ENCODE measurements around the gene LPCAT1.

LPCAT1 gene

DNA sequence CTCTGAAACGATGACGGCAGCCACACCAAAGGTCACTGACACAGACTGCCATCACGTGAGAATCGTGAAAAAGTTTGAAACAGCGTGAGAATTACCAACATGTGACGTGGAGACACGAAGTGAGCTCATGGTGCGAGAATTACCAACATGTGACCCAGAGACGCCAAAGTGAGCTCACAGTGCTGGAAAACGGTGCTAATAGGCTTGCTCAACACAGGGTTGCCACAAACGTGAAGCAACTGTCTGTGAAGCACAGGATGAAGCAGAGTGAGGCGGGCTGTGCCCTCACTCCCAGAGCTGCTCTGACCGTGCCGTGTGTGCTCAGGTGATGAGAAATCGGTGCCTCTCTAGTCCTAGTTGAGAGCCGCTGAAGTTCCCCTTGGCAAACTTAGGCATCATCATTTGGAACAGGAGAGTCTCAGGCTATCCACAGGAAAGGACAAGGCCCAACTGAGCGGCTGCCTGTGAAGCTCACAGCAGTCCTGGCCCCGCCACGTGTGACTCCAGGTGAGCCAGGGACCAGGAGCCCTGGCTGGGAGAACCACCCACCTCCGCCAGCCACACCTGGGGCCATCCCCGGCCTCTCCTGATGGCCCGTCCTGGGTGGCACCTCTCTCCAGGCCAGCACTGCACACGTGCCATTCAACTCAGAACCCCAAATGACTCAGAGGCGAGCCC is 48.8 kb downstream of the LPCAT1 start:
- intact Hi-C loops (cut with DNase I; ENCODE audit: low total_unique reads) = no loop called here
- TF ChIP-seq, protein P1, sequence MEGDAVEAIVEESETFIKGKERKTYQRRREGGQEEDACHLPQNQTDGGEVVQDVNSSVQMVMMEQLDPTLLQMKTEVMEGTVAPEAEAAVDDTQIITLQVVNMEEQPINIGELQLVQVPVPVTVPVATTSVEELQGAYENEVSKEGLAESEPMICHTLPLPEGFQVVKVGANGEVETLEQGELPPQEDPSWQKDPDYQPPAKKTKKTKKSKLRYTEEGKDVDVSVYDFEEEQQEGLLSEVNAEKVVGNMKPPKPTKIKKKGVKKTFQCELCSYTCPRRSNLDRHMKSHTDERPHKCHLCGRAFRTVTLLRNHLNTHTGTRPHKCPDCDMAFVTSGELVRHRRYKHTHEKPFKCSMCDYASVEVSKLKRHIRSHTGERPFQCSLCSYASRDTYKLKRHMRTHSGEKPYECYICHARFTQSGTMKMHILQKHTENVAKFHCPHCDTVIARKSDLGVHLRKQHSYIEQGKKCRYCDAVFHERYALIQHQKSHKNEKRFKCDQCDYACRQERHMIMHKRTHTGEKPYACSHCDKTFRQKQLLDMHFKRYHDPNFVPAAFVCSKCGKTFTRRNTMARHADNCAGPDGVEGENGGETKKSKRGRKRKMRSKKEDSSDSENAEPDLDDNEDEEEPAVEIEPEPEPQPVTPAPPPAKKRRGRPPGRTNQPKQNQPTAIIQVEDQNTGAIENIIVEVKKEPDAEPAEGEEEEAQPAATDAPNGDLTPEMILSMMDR (IDR thresholded peaks at IDR 0.05) = no peak
- Histone ChIP-seq H3K27me3 (no peaks in the 10 kb centered on the region), H3K4me3 (no peak overlapping the region), H3K27ac (no peak overlapping the region), H3K4me1 (peaks cover 0 to 4% (median 0%) of the 10 kb centered on the region in 4 donors), H3K36me3 (peaks cover 30 to 88% (median 59%) of the 10 kb centered on the region in 3 donors), H3K9me3 (no peaks in the 10 kb centered on the region)
- DNase-seq = peak in 1 of 2 donors; percentile 18

DNA sequence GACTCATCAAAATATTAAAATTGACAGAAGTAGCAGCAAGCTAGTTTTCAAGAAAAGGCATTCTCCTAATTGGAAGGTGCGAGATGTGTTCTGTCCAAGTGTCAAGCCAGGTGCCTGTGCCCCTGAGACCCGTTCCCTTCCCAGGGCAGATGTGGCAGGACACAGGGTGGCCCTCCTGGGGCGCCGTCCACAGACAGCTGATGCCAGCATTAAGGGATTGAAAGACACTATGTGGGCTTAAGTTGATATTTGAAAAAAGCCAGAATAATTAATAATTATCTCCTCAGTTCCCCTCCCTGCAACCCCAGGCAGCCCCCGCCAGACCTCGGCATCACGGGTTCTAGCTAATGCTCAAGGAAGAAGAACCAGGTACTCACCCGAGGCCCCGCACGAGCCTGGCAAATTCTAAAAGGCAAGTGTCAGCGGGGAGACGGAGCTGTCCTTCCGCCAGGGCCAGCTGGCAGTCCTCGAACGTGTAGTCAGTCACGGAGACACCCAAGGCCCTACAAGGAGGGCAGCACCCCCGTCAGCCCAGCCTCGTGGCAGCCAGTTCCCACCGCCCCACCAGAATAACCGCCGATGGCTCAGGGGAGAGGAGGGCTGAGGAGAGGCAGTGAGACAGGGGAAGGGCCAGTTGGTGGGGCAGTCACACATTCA is 49.4 kb downstream of the LPCAT1 start:
- Histone ChIP-seq H3K4me3 (no peak overlapping the region), H3K36me3 (peaks cover 30 to 90% (median 59%) of the 10 kb centered on the region in 3 donors), H3K27ac (no peak overlapping the region), H3K4me1 (no peaks in the 10 kb centered on the region), H3K9me3 (no peaks in the 10 kb centered on the region), H3K27me3 (no peaks in the 10 kb centered on the region)
- TF ChIP-seq, protein P1 (IDR thresholded peaks at IDR 0.05) = no peak
- intact Hi-C loops (cut with DNase I; ENCODE audit: low total_unique reads) = no loop called here
- peak in 1 of 2 donors; percentile 14 for DNase-seq

DNA sequence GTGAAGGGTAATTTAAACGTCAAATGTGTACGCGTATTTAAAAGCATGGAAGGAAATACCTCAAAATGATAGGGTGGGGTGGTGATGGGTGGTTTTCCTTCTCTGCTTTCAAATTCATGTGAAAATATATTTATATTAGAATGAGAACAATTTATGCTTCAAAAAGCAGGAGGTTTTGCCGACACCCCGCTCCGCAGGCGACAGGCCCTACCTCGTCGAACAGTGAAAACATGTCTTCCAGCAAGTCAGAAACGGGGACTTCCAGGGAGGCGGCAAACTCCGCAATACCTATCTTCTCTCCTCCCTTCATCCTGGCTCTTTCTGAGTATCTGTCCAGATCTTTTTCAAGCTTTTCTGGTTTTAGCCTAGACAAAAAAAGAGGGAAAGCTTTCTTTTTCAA is 50.0 kb downstream of the LPCAT1 start:
- DNase-seq = no peak
- no peaks in the 10 kb centered on the region for H3K9me3 ChIP-seq
- H3K36me3 ChIP-seq = peaks cover 28 to 84% (median 62%) of the 10 kb centered on the region in 3 donors
- H3K4me3 ChIP-seq = no peak overlapping the region
- no peaks in the 10 kb centered on the region for H3K27me3 ChIP-seq
- H3K4me1 ChIP-seq = no peaks in the 10 kb centered on the region
- intact Hi-C loops (cut with DNase I; ENCODE audit: low total_unique reads) = no loop called here
- no peak overlapping the region for H3K27ac ChIP-seq
- TF ChIP-seq, protein P1 (IDR thresholded peaks at IDR 0.05) = no peak

DNA sequence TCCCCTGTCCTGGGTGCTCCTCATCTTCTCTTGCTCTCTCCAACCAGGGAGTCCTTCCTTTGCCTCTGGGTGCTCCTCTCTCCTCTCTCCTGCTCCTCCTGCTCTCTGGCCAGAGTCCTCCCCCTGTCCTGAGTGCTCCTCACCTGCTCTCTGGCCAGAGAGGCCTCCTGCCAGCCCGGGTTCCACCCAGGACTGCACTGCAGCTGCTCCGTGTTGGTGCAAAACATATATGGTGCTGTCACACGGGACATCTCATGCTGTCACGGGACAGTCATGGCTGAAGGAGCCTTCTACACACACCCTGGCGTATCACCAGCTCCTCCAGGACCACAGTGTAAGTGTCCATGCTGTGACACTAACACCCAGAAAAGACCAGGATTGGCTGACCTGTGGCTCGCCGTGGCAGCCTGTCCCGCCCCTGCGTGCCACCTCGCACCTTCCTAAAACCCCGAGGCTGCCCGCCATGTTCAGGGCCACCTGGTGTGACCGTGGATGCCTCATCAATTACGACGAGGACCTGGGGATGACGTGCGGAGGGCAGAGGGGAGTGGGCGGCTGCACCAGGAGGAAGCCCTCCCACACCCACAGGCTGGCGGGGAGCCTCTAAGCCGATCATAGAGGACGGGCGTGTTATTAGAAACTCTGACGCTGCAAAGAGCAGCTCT is 50.7 kb downstream of the LPCAT1 start:
- Histone ChIP-seq H3K4me3 (no peak overlapping the region), H3K9me3 (no peaks in the 10 kb centered on the region), H3K27me3 (no peaks in the 10 kb centered on the region), H3K27ac (no peak overlapping the region), H3K4me1 (no peaks in the 10 kb centered on the region), H3K36me3 (peaks cover 21 to 80% (median 62%) of the 10 kb centered on the region in 3 donors)
- intact Hi-C loops (cut with DNase I; ENCODE audit: low total_unique reads) = no loop called here
- TF ChIP-seq, protein P1 (IDR thresholded peaks at IDR 0.05) = no peak
- DNase-seq = peak in 1 of 2 donors; percentile 19

DNA sequence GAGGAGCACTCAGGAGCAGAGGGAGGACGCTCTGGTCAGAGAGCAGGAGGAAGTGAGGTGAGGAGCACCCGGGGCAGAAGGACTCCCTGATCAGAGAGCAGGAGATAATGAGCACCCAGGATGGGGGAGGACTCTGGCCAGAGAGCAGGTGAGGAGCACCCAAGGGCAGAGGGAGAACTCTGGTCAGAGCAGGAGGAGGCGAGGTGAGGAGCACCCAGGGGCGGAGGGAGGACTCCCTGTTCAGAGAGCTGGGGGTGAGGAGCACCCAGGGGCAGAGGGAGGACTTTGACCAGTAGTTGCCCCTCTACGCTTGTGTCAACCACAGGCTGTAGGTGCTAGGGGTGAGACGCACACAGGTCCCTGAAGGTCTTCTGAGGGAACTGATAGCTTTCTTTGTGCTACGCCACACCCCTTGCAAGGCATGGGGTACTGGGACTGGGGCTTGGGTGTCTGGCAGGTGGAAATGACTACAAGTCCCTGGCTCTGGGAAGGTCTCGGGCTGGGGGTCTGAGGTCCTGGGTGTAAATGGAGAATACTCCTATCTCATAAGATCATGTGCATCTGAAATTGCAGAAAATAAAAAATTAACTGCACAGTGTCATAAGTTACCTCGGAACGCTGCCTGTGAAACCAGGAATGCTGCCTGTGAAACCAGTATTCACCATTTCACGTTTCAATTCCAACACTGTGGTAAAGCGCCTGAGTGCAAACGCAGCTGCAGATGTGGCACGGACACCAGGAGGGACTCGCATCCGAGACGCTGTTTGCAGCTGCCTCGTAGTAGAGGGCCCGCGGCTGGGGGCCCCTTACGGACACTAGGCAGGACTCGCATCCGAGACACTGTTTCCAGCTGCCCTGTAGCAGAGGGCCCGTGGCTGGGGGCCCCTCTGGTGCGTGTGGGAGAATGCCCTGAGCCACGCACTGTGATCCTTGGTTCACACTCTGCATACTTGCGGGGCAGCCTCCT is 51.5 kb downstream of the LPCAT1 start:
- H3K9me3 ChIP-seq = no peaks in the 10 kb centered on the region
- H3K27me3 ChIP-seq = no peaks in the 10 kb centered on the region
- DNase-seq = peak; percentile 17 to 50
- H3K36me3 ChIP-seq = peaks cover 18 to 83% (median 63%) of the 10 kb centered on the region in 3 donors
- intact Hi-C loops (cut with DNase I; ENCODE audit: low total_unique reads) = no loop called here
- TF ChIP-seq, protein P1 (IDR thresholded peaks at IDR 0.05) = no peak
- H3K4me1 ChIP-seq = no peaks in the 10 kb centered on the region
- no peak overlapping the region for H3K27ac ChIP-seq
- no peak overlapping the region for H3K4me3 ChIP-seq

All from tibial artery (tissue), 4 donors.